IPS-NIHi7 (cell line): Measurements from ENCODE around the gene ZIC4.
A peak's percentile ranks its signal among the peaks of the same experiment; 100 is the strongest.

Experiments
- DNase-seq: peaks from one replicate; pipeline ENCODE4 v3.0.0; 2012; ENCODE audit warnings: mixed read lengths; ENCODE audit errors: extremely low spot score

Gene ZIC4

GRCh38 chr3:147418371-147418781, 12.0 kb upstream of the ZIC4 start:
- no peak for DNase-seq

- no peak for DNase-seq
Measured at GRCh38 chr3:147417551-147418295, 11.4 kb upstream of the ZIC4 start.

- no peak for DNase-seq
Measured at GRCh38 chr3:147416931-147417330, 10.6 kb upstream of the ZIC4 start.

- DNase-seq, result no peak
Measured at GRCh38 chr3:147415874-147416273, 9.5 kb upstream of the ZIC4 start.

GRCh38 chr3:147415286-147415685, 8.9 kb upstream of the ZIC4 start:
- DNase-seq, result no peak

GRCh38 chr3:147414390-147415138, 8.2 kb upstream of the ZIC4 start:
- no peak for DNase-seq

- DNase-seq, result no peak
Measured at GRCh38 chr3:147413686-147414389, 7.5 kb upstream of the ZIC4 start.

GRCh38 chr3:147412917-147413685, 6.8 kb upstream of the ZIC4 start:
- DNase-seq, result no peak

GRCh38 chr3:147412261-147412916, 6.0 kb upstream of the ZIC4 start:
- DNase-seq, result no peak

- no peak for DNase-seq
Measured at GRCh38 chr3:147411815-147412241, 5.5 kb upstream of the ZIC4 start.

GRCh38 chr3:147411238-147411814, 5.0 kb upstream of the ZIC4 start:
- no peak for DNase-seq

- no peak for DNase-seq
Measured at GRCh38 chr3:147410526-147411237, 4.3 kb upstream of the ZIC4 start.

GRCh38 chr3:147410116-147410525, 3.8 kb upstream of the ZIC4 start:
- DNase-seq, result no peak

GRCh38 chr3:147409143-147410115, 3.1 kb upstream of the ZIC4 start, which contains the start of gene ZIC1:
Gene ZIC1, plus strand, starts transcription at chr3:147409365. Its CDS starts 748 bp downstream, at chr3:147410113.
- DNase-seq, result peak; percentile 67

GRCh38 chr3:147408188-147409100, 2.1 kb upstream of the ZIC4 start:
- DNase-seq, result no peak

GRCh38 chr3:147407498-147408187, 1.3 kb upstream of the ZIC4 start:
- no peak for DNase-seq

GRCh38 chr3:147407114-147407497, 763 bp upstream of the ZIC4 start:
- DNase-seq, result no peak
